Stimulated activated CD4-positive, alpha-beta T cell treated with anti-CD3 and anti-CD28 coated beads, Interleukin-2, amount 100 ng/mL, for 4 hours (primary cell): Measurements from ENCODE around the gene CD9.

Experiments used
- DNase-seq: peaks from one replicate; pipeline ENCODE4 v3.0.0-alpha.2; 2020; ENCODE audit warnings: low read depth

Gene CD9

DNA sequence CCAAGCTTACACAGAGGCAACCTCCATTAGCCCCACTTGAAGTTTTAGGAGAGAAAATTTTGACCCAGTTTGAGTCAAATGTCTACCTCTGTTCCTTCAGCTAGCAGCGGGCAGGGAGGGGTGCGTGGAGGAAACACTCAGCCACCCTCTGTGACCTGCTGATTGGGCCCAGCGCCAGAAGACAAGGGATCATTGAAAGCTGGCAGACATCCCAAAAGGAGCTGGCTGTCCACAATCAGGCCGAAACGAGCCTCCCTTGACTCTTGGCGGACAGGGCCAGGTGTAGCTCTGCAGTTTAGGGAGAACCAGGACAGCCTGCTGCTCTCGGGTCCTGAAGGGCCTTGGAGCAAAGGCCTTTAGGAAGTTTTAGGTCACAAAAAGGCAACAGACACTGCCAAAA lies 41.3 kb downstream of the CD9 start:
- DNase-seq, result no peak

- DNase-seq, result no peak
Observed at GRCh38 chr12:6249580-6249979, 49.4 kb downstream of the CD9 start.

- DNase-seq, result no peak
Observed at GRCh38 chr12:6250343-6250742, 50.1 kb downstream of the CD9 start.

- DNase-seq, result no peak
Observed at GRCh38 chr12:6253278-6253677, 53.1 kb downstream of the CD9 start.

- no peak for DNase-seq
Observed at GRCh38 chr12:6254491-6254890, 54.3 kb downstream of the CD9 start.

GRCh38 chr12:6257007-6257406 lies 56.8 kb downstream of the CD9 start:
- DNase-seq, result no peak

GRCh38 chr12:6262211-6262610 lies 62.0 kb downstream of the CD9 start:
- DNase-seq, result no peak

DNA sequence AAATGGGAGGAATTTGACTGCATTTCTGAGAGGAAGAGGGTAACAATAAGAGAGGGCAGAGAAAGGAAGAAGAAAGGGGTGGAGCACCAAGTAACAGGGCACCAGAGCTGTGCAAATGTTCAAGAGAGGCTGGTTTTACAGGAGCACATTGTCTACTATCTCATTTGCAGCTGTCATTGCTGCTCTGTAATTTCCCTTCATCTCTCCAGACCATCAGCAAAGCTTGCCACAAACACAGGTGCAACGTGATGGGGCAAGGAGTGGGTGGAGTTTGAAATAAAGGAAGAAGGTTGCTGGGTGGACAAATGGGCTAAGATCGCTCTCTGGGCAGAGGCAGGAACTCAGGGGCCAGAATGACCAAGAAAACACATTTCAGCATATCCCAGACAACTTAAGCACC lies 62.4 kb downstream of the CD9 start:
- DNase-seq, result no peak

DNA sequence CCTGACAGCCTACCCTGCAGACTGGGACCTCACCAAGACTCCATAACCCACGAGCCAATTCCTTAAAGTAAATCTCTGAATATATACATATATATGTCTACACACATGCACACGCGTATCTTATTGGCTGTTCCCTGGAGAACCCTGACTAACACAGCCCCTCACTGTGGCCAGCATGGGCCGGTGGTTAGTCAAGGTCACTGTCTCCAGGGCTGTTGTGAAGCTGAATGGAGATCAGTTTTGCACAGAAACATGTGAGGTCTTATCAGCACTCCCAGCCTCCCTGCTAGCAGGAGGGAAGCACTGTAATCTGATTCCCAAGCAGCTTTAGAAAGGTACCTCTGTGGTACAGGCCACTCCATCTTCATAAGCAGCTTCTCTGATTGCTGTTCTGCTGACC lies 63.7 kb downstream of the CD9 start:
- DNase-seq, result no peak

GRCh38 chr12:6264402-6265037 lies 64.3 kb downstream of the CD9 start:
- DNase-seq, result no peak

DNA sequence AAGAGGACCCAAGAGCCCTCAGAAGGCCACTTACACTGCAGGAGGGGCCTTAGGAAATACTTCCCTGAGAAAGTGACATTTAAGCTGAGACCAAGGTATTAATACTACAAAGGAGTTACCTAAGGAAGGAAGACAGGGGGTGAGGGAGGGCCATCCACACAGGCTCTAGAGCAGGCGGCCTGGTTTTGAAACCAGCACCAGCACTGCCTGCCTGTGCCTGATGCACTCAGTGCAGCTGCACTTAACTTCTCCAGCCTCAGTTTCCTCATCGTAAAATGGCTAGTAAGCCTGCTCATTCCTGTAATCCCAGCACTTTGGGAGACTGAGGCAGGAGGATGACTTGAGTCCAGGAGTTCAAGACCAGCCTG lies 64.8 kb downstream of the CD9 start:
- DNase-seq, result no peak

DNA sequence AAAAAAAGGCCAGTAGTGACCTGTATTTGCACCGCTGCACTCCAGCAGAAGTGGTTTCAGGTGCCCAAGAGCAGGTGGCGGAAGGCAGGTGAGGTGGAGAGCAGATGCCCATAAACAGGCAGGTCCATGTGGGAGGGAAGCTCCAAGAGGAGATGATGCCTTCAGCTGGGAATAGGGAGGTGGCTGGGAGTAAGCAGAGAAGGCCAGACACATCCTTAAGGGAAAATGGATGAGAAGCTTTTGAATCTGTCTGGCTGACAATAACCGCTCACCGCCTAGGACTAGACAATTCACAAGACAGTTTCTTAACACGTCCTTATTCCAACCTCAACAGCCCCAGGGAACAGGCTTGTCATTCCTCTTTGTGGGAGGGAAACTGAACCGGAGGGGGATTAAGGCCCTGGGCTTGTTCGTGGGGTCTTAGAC lies 66.4 kb downstream of the CD9 start:
- no peak for DNase-seq

DNA sequence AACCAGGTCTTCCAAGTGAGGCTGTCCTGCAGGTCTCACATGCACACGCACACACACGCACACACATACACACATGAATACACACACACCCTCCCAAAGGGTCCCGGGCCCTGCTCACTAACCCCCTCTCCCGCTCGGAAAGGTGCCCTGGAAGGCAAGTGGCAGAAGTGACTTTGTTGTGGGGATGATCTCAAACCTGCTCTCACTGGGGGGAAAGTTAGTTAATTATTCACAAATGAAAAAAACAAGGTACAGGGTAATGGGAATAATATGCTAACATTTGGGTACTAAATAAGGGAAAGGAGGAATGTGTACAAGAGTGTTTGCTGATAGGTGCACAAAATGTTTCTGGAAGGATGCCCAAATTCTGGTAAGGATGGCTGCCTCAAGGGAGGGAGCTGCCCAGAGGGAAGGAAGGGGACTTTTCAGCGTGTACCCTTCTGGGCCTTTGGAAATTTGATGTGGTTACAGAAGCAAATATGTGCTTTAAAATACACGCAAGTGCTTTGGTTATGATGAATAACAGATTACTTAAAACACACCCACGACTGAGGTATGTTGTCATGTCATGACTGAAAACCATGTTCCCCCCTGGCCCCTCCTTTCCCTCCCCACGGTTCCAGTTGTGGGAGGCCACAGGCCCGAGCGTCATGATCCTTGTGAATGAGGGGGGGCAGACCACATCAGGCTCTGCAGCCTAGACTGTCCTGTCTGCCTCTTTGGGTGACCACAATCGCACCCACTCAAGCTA lies 66.9 kb downstream of the CD9 start:
- no peak for DNase-seq

DNA sequence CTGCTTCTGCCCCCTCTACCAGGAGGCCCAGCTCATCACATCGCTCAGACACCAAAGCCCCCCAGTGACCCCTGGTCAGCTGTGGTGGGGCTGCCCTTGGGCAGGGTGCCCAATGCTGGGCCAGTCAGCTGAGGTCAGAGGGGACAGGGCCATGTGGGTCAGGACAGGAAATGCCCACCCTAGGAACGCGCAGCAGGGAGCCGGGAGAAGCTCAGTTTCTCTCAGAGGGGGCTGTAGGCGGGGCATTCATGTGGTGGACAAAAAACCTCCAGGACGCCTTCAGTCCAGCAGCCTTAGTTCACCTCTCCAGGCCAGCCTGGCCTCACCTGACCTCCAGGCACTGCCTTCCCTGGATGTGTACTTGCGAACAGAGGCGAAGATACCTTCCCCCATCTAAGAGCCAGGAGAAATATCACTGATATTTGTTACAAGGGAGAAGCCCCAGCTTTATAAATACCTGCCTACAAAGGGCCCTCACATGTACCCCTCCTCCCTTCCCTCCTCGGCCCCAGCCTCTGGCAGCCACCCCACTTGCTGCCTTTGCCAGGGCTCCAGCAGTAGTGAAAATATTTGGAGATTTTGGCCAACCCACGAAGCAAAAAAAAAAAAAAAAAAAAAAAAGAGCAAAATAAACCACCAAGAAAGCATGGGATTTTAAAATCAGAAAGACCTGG lies 68.4 kb downstream of the CD9 start:
- no peak for DNase-seq

DNA sequence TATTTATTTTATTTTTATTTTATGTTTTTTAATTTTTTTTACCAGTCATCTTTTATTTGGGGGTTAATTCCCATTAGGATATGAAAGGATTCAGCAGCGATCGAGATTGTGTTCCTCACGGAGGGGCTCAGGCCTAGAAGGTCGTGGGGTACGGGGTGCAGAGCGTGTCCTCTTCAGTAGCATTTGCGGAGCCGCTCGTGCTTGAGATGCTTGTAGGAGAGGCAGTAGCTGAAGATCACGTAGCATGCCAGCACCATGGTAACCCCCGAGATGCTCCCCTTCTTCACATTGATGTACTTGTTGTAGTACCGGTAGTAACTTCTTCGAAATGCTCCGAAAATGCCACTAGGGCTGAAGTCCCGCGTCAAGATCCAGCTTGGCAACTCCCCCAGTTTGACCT lies 69.8 kb downstream of the CD9 start:
- DNase-seq, result no peak

DNA sequence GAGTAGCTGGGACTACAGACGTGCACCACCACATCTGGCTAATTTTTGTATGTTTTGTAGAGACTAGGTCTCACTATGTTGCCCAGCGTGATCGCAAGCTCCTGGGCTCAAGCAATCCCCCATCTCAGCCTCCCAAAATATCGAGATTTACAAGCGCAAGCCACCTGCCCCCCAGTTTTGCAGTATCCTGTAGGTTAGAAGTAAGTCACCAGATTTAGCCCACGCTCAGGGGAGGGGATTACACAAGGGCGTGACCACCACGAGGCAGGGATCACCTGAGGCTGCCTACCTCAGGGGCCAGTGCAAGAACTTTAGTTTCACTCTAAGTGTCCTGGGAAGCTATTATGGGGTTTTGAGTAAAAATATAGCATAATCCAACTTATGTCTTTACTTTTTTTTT lies 71.1 kb downstream of the CD9 start:
- DNase-seq, result no peak

DNA sequence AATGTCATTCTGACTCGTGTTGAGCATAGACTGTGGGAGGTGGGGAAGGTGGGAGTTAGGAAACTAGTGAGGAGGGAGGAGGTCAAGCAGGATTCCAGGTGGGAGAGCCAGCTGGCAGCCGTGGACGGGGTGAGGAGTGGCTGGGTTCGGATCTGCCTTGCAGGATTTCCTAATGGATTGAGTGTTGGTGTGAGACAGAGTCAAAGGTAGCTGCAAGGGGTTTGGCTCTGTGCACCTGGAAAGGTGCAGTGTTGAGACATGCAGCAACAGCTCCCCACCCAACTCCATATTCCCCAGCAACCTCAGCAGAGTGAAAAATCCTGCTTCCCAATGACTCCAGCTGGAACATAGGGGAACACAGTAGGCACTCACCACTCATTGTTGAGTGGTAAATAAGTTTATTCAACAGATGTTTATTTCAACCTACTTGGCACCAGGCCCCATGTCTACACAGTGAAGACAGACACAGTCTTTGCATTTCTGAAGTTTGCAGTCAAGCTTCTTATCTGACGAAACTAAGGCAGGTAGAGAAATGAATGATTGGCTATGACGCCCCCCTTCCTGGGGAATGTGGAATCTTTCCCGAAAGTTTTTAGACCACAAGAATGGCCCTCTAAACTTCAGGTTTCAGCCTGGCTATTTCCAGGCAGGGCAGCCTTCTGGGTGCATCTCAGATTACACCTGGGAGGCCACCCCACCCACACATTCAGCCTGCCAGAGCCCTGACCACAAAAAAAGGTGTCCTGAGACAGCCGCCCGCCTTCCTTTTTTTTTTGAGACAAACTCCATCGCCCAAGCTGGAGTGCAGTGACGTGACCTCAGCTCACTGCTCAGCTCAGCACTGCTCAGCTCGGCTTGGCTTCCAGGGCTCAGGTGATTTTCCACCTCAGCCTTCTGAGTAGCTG lies 72.4 kb downstream of the CD9 start:
- no peak for DNase-seq

- no peak for DNase-seq
Observed at GRCh38 chr12:6273205-6273540, 73.0 kb downstream of the CD9 start.

DNA sequence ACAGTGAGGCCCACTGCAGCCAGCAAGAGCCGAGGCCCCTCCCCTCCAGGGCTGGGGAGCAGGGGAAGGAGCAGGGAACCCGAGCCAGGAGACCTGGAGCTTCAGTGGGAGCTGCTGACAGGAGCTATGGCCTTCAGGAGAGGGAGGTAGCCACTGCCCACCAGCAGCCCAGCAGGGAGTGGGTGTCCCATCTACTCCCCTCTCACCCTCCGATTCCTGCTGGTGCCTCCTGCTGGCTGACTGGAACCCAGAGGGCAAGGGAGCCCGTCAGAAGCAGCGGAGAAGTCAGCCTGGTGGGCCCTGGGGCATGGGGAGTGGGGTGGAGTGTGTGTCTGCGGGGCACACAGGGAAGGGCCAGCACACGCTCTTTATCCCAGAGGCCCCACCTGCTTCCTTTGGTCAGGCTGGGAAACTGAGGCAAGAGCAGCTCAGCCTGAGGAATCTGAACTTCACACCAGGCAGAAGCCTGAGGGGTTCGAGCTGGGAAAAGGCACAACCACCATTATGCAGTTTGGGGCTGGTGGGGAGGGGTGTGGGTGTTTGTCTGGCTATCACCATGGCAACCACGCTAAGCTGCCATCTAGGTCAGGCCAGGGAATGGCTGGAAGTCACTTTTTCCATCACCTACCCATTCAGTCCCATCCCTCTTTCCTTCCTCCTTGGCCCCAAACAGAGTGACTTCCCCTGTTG lies 73.5 kb downstream of the CD9 start:
- no peak for DNase-seq

DNA sequence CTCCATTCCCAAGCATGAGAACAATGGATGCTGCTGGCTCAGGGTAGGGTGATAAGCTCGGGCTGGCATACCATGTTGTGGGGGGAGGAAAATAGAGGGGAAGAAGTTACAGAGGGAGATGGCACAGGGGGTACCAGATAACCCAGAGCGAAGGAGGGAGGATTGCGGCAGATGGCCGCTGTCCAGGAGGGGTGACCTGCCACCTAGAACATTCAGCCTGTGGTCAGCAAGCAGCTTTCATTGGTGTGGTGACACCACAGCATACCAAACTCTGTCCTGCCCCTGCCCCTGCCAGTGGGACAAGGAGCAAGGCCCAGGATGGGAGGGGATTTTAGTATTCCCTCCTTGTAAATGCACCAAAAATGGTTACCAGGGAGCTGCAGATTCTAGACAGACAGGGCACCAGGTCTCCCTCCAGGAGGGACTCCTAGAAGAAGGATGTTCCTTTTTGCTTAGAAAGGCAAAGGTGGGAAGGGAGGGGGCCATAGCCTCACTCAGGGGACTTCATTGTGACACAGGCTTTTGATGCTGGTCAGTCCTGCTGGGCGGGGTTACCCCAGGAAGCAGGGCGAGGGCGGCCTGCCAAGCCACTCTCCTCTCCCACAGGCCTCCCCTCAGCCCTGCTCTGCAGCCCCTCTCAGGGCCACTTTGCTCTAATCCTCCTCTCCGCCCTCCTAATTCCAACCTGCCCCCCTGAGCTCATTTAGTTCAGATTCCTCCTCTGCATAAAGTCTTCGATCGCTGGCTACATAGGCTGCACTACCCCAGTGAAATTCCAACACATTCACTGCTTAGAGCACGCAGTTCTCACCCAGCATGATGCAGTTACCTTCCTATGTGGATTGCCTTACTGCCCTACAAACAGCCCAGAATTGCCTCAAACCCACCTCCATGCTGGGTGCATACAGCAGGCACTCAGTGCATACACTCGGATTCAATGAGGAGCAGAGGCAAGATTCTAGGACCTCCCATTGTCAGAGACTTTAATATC lies 74.3 kb downstream of the CD9 start:
- DNase-seq, result no peak
